HepG2 (cell line): ENCODE measurements around the gene FAM83E.

Experiments used
- RAD51 ChIP-seq: fragments of 450-650 bp; IDR thresholded peaks from 2 replicates; pipeline ENCODE4 v1.6.1; 2016; ENCODE audit warnings: borderline replicate concordance
- RNF2 ChIP-seq: fragments of 450-650 bp; conservative IDR thresholded peaks from 2 replicates; pipeline ENCODE4 v1.6.1; 2016; ENCODE audit warnings: low read depth
- TF ChIP-seq, protein P1 (sequence below): sonication (generic); formaldehyde crosslinking; IDR thresholded peaks from 2 replicates; pipeline ENCODE4 v1.5.0; 2020; ENCODE audit warnings: mild to moderate bottlenecking, missing genetic modification reagents, moderate library complexity

DNA sequence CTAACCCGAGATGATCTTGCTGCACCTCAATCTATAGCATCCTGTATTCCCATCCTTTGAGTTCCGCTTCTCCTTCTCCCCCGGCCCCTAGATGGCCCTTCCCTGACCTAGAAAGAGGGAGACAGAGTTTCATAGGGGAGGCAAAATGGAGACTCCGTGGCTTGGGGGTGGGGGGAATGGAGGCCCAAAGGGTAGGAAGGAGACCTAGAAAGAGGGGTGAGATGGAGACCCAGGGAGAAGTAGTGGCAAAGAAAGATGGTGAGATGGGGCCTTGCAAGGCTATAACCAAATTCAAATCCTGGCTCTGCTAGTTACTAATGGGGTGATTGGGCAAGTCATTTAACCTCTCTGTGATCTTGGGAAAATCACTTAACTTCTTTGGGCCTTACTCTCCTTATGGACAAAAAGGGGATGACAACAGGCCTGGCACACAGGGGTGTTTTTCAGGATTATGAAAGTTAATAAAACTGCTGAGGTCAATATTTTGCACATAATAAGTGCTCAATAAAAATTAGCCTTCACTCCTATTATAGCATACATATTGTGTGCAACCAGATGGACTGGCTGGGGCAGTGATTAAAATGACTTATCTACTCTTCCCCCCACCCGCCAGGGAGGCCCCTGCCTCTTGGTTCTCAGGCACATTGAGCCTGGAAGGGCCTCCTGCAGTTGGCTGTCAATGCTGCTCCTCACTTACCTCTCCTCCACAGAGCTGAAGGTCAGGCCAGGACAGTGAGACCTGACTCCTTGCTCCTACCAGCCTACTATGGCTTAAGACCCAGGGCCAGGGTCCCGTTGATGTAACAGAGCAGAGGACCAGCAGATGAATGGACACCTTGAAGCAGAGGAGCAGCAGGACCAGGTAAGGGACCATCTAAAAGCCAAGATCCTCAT lies 5.1 kb upstream of the FAM83E start:
- TF ChIP-seq, protein P1, sequence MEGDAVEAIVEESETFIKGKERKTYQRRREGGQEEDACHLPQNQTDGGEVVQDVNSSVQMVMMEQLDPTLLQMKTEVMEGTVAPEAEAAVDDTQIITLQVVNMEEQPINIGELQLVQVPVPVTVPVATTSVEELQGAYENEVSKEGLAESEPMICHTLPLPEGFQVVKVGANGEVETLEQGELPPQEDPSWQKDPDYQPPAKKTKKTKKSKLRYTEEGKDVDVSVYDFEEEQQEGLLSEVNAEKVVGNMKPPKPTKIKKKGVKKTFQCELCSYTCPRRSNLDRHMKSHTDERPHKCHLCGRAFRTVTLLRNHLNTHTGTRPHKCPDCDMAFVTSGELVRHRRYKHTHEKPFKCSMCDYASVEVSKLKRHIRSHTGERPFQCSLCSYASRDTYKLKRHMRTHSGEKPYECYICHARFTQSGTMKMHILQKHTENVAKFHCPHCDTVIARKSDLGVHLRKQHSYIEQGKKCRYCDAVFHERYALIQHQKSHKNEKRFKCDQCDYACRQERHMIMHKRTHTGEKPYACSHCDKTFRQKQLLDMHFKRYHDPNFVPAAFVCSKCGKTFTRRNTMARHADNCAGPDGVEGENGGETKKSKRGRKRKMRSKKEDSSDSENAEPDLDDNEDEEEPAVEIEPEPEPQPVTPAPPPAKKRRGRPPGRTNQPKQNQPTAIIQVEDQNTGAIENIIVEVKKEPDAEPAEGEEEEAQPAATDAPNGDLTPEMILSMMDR (CRISPR knock-in tag), result no peak
- TF ChIP-seq RAD51 (no peak), RNF2 (no peak)
